HG02588 (cell line): Measurements from ENCODE around the gene CTRB1.

ENCODE experiments used
- ATAC-seq: cut with Tn5 transposase; IDR thresholded peaks from one replicate; pipeline ENCODE4 v1.9.1; 2021; ENCODE audit warnings: mild to moderate bottlenecking, moderate library complexity; ENCODE audit not compliant: unreplicated experiment

The CTRB1 gene

DNA sequence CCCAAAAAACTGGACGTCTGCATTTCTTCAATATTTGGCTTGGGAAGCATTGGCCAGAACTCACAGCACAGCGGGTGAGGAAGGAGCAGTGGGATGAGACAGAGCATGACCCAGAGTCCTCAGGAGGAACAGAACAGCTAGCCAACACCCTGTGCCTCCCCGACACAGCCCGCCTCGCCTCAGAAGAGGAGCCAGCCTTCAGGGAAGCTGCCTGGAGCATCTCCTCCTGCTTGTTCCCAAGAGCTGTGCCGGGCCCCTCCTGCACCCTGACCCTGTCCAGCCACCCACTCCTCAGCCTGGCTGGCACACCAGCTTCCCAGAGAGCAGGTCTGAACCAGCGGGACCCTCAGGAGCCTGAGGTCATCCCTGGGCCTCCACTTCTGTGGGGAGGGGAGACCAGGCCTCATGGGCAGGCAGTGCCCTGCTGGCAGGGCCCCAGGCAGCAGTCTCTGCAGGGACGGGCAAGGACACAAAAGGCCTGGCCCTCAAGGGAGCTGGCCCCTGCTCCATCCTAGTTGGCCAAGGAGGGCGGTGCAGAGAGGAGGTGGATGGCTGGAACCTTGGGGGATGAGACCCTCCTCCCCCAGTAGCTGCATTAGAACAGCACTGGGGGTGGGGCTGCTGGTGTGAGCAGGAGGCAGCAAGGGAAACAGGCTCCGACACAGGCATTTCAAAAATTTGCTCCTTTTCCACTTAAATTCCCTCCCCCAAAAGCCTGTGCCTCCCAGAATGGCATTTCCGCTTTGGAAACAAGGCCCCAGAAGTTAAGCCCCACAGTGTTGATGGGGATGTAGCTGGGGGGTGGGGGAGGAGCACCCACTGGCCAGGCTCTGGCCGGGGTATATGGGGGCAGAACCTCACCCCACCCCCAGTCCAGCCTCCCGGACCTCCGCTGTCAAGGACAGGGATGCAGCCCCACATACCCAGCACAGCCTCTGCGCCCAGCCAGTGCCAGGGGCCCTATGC, 34.4 kb downstream of the CTRB1 start:
- no peak for ATAC-seq

DNA sequence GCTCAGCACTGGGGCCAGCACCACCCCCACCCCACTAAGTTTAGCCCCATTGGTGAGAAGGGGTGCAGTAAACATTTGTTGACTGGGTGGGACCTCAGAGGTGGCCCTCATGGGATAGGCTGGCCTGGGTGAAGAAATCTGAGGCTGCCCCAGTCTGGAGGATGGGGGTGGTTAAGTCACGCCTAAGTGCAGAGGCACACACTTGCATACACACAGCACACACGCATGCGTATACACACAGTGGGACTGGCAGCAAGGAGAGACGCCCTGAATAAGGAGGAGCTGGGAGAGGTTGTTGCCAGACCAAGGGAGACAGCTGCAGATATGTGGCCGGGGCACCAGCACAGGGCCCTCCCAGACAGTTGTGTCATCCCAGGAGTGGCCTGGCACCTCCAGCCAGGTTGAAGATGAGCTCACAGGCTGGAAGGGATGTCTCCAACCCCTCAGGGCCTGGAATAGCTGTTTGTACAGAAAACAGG, 35.6 kb downstream of the CTRB1 start:
- no peak for ATAC-seq

DNA sequence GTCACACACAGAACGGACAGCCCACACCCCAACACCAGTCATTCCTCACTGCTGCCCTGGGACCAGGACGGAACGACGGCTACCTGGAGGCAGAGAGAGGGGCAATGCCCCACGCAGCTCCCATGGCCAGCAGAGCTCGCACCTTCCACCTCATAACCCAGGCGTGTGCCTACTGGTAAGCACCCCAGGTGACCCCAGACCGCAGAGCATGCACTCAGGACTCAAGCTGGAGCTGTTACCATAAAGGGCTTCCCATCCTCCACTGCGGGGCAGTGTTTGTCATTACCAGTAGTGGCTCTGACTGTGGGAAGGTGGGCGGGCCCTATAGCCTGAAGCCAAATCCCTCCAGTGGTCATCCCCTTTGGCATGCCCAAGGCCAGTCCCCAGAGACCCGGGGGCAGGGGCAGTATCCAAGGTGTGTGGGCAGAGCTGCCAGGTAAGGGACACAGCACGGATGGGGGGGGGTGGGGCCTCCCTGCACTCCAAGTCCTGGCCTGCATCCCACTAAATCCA, 37.3 kb downstream of the CTRB1 start:
- ATAC-seq: no peak

DNA sequence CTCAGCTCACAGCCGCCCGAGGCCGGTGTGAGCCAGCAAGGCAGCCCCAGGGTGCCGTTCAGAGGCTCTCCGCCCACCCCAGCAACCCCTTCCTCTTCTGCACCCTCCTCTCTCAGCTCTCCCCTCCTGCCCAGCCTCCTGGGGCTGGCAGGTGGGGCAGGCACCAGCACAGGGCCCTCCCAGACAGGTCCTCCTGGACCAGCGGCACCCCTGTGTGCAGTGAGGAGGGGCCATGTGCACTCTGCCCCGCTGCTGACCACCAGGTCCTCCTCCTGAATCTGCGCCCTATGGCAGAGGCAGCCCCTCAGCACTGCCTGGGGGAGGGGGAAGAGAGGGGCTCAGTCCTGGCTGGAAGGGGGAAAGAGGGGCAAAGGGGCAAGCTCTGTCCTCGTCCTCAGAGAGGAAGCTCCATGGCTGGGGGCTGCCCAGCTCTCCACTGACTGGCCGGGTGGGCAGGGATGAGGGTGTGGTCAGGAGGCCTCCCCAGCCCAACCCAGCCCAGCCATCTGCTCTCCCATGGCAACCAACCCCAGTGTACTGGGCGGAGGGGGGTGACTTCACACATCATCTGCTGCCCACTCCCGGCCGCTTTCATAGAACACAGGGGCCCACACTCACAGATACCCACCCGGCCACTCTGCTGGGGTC, 38.0 kb downstream of the CTRB1 start:
- no peak for ATAC-seq

DNA sequence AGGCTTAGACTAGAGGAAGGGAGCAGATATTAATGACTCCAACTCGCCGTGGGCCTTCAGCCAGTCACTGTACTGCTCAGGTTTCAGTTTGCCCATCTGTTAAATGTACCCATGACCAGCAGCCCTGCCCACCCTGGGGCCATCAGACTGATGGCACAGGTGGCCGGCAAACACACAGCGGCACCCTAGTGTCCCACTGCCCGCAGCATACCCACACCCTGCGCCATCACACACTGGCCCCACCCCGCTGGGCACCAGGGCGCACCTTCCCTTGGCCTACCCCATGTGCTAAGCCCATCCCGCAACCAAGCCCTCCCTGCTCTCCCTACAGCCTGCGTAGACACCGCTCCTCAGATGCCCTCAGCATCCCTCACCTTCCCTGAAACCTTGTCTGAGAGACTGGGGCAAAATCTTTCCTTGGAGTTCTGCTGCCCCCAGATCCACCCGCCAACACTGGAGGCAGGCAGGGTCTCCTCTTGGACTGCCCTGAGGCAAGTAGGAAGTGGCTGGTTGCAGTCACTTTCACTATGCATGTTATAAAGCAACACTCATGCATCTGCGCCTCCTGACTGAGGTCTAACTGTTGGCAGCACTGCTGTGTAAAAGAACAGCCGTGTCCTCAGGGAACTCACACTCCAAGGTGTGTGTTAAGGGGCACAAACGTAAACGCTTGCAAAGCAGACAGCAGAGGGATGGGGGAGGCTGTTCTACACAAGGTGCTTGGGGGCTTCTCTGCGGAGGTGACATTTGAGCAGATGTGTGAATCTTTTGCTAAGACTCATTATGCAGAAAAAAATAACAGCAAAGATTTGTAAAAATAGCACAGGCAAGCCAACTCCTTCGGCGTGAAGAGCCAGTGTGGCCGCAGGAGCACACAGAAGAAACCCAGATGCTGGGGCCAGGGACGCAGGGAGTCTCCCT, 39.4 kb downstream of the CTRB1 start:
- ATAC-seq: no peak

DNA sequence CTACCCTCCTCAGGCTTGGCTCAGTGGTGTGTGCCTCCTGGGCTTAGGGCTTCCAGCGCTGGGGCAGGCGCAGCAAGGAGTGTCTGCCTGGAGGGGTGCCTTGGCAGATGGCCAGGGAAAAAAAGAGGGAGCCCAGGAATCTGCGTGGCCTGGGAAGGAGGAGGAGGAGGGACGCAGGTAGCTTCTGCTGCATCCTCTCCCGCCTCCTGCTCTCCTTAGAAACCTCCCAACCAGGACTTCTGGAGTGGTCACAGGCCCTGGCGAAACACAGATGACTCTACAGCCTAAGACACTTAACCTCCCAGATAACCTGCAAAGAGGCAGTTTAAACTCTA, 40.0 kb downstream of the CTRB1 start:
- ATAC-seq: no peak

DNA sequence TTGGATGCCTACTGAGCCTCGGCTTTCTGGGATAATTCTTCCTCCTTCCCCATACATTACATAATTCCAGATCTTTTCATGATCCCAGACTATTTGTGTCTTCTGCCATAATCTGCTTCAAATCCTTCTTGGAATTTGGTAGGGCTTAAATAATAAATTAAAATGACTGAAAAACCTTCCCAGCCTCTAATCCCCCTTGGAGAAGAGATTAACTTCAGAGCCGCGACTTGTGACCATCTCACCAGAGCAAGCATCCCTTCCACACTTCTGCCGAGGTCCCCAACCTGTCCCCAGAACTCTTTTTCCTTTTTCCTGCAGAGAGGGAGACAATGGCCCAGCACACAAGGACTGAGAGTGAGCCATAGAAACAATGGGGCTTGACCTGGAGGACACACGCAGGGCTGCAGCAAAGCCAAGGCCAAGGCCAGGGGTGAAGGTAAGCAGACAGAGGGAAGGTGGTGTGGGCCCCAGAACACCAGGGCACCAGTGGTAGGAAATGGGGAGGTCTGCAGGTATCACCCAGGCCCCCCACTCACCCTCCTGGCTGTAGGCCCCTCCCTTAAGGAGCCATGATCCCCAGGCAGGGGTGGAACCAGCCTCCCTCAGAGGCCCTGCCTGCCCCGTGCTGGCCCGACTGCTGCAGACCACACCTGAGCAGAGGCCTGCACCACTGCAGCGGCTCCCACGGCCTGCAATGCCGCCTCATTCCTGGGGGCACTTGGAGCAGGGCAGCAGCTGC, 42.2 kb downstream of the CTRB1 start:
- no peak for ATAC-seq

DNA sequence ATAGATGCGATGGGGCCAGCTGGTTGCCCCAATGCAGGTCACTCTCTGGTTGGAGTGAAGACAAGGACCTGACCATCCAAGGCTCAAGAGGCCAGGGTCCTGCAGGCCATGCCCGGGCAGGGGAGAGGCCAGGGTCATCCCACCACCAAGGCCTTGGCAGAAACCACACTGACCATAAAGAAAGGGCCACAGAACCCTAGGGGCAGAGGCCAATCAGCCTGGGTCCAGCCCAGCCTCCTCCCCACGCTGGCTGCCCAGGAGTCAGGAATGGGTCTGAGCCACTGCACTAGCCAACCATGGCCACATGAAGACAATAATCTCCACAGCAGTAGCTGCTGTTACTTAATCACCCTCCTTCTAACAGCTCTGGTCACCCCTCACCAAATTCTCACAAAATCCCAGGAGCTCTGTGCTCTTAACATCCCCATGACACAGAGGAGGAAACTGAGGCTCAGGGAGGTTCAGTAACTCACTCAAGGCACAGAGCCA, 42.8 kb downstream of the CTRB1 start:
- no peak for ATAC-seq

DNA sequence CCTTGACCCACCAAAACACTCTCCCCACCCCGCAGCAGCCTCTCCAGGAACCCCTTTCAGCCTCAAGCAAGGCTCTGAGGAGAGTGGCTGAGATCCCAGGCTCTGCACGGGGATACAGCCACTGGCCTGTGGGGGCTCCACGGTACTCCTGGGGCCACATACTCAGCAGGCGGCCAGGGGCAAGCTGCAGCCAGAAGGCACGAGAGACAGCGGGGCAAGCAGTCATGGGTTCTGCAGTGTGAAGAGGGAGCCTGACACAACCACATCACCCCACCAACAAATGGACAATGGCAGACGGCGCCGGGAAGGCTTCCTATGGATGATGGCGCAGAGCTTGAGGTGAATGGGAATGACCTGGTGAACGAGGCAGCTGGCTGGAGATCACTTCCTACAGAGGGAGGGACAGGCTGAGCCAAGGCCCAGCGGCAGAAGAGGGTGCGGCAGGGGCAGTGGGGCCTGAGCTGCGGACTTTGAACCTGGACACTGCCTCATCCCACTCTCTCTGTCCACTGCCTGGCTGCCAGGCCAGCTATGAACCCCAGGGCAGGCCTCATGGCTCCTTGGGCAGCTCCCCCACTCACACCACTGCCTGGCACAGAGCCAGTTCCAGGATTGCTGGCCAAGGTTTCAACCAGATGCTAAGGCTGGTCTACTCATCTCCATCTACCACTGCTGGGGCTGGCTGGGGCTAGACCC, 43.5 kb downstream of the CTRB1 start:
- no peak for ATAC-seq

DNA sequence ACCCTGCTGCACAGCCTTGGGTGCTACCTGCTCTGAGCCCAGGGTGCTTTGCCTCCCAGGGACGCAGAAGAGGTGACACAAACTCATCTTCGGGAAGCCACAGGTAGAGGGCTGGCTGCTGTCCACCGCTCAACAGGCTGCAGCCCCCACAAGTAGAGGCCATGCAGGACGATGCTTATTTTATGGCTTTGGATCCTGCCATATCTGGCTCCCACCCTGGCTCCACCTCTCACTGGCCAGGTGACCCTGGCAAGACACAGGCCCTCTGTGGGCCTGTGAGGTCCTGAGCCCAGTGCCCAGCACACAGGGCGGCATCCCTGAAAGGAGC, 44.0 kb downstream of the CTRB1 start:
- ATAC-seq: no peak

DNA sequence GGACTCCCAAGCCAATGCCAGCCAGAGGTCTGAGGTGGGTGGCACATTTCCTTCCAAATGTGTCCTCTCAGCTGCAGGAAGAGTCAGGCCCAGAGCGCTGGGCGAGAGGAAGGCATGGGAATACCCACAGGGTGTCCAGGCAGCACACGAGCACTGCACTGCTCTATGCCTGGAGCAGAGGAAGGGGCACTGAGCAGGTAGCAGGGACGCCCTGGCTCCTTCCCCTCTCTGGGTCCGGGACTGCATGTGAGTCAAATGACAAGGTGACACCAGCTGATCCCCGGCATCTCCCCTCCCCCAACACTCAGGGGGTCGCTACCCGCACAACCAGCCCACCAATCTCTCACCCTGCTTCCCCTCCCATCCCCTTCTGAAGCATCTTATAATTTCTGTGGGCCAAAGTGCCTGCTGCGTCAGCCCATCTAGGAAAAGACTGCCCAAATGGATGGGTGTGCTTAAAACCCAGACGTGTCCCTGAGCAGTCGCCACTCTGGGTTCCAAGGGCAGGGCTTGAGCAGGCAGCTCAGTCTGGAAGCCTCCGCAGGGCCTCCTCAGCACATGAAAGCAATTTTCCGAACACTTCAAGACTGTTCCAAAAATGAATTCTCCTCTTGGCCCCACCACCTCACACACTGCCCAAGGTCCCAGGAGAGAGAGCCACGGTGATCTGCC, 44.6 kb downstream of the CTRB1 start:
- ATAC-seq: no peak

DNA sequence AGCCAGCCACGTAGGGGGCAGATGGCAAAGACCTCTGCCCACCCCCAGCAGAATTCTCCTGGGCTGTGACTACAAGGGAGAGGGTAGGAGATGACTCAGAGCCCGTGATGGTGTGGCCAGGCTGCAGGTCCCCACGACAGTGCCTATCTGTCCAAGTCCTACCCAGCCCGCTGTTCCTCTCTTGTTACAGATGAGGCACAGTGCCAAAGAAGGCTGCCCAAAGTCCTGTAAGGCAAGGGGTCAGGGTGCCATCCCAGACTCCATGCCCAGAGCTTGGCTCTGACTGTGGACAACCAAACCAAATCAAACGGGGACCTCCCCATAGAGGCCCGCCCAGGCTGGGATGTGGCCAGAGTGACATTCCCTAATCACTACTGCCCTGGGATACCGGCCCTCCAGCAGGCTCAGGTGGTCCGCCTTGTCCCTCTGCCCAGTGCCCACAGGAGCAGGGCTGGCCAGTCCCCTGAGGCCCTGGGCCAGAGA, 45.2 kb downstream of the CTRB1 start:
- no peak for ATAC-seq

DNA sequence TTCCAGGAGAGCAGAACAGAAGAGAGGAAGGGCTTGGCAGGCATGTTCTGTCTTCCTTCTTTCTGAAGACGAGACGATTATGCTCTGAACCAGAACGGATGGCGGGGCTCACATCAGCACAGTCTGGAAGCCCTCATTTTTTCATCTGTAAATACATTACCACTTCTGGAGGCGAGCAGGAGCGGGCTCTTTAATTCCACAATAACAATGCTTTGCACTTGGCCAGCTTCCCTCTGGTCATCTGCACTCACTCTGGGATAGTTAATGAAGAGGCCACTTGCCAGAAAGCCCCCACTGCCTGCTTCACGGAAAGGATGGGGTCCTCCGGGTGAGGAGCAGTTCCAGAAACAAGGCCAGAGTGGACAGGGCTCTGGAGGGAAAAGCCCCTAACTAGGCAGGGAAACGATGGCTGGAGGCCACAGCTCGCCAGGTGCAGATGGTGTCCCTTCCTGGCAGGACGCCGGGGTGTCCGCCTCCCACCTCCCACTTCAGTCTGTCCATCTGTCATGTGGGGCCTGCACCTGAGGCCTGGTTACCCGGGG, 45.7 kb downstream of the CTRB1 start:
- ATAC-seq: no peak

DNA sequence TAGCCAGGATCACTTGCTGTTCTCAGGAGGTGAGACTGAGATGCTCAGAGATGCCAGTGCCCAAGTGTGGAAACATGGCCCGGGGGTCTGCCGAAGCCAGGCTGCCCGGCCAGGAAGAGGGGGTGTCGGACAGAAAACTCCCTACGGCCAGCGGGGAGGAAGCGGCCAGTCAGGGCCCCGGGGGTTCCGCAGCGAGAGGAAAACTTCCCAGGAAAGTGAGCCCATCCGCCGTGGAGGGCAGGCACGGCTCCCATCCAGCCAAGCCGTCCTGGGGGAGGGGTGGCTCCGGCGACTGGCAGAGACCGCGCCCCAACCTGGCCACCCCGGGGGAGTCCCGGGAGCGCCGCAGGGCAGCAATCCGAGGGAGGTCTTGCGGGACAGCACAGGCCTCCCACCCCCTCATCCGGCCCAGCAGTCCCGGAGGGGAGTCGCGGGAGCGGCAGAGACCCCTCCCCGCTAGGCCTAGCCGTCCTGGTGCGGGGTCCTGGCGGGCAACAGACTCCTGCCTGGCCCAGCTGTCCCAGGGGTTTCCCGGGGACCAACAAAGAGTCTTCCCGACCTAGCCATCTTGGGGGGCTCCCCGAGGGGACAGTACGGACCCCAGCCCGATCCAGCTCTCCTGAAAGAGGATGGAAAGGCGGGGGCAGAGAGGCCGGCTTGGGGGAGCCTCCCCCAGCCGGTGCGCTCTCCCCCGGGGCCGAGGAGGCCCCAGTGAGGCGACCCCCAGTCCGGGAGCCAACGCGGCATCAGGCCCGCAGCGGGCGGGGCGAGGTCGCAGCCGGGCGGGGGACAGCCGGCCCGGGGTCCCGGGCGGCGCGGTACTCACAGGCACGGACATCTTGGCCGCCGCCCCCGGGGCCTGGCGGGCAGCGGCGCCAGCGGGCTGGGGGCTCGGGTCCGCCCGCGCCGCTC, 46.5 kb downstream of the CTRB1 start:
- peak; percentile 24 for ATAC-seq

DNA sequence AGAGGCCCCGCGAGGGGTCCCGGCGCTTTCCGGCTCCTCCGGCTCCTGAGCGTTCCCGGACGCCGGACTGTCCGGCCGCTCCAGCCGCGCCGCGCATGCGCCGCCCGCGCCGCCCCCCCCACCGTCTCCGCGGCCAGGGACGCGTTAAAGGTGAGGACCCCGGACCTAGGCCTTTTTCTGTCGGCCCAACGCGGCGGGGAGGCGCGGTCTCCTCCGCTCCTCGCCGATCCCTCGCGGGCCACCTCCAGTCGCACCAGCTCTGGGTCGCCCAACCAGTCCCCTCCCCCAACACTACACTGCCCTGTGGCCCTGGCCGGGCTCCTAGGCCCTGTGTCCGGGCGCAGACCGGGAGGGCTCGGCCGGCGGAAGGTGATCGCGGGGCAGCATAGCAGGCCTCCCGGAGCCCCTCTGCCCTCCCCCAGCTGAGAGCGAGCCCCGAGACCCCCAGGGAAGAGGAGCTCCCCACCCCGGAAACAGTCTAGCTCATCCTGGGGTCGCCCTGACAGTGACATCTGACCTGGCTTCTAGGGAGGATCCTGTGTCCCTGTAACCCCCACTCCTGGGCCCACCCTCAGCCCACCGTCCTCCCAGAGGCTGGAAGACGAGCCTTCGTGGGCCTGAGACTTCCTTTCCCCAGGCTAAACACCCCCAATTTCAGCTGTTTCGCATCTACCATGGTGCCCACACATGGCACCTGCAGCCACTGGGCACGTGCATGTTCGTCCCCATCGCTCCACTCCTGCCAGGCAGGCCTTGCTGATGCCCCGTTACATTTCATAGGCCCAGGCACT, 47.3 kb downstream of the CTRB1 start:
- ATAC-seq: peak; percentile 62

DNA sequence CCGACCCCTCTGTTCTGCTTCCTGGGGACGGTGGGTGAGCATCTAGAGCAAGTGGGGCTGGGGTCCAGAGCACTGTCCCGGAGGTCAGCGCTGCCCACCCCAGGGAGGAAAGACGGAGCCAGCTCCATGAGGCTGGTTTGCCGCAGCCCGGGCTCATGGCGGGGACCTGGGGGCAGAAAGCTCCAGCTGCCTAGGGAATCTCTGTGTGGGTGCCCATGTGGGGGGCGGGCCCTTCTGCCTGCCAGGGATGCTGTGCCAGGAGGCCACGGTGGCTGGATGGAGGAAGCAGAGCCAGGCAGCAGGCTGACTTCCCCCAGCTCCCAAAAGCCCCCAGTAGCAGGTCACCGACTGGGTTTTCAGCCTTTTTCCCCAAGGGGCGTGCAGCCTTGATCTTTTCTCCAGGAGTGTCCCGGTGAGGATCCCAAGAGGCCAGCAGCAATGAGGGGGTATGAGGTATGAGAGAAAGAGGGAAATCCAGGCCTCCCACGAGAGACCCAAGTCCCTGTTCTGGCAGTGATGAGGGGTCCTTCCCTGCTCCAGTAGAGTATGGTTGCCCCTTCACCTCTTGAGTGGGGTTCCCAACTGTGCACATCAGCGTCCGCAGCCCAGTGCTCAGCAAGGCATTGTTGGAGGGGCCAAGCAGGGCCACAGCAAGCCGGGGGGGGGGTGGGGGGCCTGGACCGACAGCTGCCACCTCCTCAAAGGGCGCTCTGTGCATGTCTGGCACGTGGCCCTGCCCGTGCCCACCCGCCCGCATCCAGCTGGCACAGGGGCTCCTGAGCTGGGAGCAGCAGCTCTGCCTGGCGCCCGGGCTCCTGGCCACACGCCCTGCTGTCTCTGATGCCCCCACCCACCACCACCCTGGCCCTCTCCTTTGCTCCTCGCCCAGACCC, 48.2 kb downstream of the CTRB1 start:
- no peak for ATAC-seq
